ENCODE measurements around the gene RSBN1.
"Not testable (repeated sequence)": the region's sequence is repeated elsewhere in the genome, so short reads cannot be mapped to it uniquely, and the experiment has no call there.

RSBN1 gene

DNA sequence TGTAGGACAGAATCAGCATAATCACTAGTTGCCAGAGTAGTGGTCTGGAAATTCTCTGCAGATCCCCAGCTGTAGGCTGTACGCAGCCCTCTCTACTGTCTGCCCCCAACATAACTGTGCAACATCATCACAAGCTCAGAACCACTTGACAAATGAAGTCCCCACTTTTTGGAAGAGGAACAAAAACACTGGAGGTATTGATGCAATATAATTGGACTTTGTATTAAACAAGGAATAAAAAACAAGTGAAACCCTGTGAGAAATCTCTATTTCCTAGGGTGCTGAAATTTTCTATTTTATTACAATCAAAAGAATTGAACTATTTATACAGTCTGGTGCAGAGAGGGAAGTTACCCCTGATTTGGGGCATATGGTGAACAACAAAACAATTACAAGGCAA lies 68.2 kb downstream of the RSBN1 start:
- no peak for DNase-seq (ENCODE audit: low read depth in 3 of 3)

- DNase-seq (ENCODE audit: low read depth in 3 of 3) = no peak
Observed at GRCh38 chr1:113742515-113742914, 69.8 kb downstream of the RSBN1 start.

DNA sequence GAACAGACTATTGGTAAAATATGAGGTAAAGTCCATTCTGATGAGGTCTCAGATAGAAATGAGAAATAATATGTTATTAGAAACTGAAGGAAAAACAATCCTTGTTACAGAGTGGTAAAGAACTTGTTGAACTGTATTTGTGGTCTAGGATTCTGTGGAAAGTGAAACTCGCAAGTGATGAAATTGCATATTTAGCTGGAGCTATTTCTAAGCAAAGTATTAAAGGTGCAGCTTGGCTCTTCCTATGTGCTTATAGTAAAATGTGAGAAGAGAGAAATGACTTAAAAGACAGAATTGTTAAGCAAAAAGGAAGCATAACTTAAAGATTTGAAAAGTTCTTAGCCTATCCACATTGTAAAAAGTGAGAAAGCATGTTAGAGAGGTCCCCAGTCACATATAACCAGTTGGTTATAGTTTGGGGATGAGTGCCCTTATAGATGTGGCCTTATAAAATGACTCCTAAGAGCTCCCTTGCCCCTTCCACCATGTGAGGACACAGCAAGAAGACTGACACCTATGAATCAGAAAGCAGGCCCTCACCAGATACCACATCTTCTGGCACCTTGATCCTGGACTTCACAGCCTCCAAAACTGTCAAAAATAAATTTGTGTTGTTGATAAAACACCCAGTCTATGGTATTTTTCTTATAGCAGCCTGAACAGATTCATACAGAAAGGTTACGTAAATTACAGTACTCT lies 77.8 kb downstream of the RSBN1 start:
- DNase-seq (ENCODE audit: low read depth in 3 of 3) = no peak

DNA sequence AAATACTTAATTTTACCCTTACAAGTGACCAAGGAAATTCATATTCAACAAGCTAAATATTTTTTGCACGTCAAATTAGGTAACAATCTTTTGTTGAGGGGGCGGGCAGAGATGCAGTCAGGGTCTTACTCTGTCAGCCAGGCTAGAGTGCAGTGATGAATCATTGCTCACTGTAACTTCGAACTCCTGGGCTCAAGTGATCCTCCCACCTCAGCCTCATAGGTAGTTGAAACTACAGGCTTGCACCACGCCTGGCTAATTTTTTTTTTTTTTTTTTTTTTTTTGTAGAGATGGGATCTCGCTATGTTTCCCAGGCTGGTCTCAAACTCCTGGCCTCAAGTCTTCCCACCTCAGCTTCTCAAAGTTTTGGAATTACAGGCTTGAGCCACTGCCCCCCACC lies 79.5 kb downstream of the RSBN1 start:
- DNase-seq (ENCODE audit: low read depth in 3 of 3) = no peak

- no peak for DNase-seq (ENCODE audit: low read depth in 3 of 3)
Observed at GRCh38 chr1:113721010-113721409, 91.3 kb downstream of the RSBN1 start.

- not testable (repeated sequence) for DNase-seq (ENCODE audit: low read depth in 3 of 3)
Observed at GRCh38 chr1:113718621-113719020, 93.7 kb downstream of the RSBN1 start.

GRCh38 chr1:113717506-113717905 lies 94.8 kb downstream of the RSBN1 start:
- not testable (repeated sequence) for DNase-seq (ENCODE audit: low read depth in 3 of 3)

DNA sequence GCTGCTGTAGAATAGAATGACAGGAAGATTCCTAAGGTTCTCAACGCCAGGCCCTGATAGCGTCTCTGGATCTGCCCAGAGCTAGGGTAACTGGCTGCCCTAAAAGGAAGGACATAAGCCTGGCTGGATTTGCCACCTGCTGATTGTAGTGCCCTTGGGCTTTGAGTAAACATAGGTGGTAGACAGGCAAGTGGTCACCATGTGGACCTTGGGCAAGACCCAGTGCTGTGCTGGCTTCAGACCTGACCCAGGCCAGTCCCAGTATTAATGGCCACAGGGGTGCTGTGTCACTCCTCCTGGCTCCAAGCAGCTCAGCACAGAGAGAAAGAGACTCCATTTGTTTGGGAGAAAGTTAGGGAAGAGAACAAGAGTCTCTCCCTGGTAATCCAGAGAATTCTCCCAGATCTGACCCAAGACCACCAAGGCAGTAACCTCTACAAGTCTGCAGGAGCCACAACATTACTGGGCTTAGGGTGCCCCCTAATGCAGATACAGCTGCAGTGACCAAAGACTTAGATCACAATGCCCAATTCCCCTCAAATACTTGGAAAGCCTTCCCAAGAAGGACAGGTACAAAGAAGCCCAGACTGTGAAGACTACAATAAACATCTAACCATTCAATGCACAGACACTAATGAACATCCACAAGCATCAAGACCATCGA lies 97.5 kb downstream of the RSBN1 start:
- no peak for DNase-seq (ENCODE audit: low read depth in 3 of 3)

Measured in stimulated activated CD4-positive, alpha-beta T cell treated with anti-CD3 and anti-CD28 coated beads, TNF-alpha, amount 100 ng/mL, for 48 hours (primary cell).